Measurements from ENCODE around the gene OTOG.

DNA sequence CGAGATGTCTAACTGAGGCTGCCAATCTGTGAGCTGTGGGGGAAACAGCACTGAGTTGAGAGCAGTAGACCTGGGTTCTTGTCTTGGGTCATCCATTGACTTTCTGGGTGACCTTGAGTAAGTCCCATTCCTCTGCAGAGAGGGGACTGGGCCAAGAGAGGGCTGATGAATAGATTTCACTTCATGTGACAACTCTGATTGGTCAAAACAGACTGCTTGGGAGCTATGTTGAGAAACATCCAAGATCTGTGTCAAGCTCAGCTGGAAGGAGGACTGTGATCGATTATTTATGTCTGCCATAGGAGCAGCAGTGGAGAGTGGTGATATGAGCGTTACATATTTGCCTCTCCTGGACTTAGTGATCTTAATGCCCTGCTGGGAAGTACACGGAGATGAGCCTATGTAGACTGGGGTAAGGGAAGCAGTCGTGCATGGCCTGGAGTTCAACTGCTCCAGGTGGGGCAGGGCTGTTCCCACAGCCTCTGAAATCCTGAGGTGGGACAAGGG is 47.7 kb downstream of the OTOG start:
- TF ChIP-seq CTCF (conservative IDR thresholded peaks at IDR 0.05; ENCODE audit: low read length) (no peak), EZH2phosphoT487 (IDR thresholded peaks at IDR 0.05; ENCODE audit: borderline replicate concordance) (no peak)
